ENCODE data around the gene MRPL44.
"Not testable (repeated sequence)": the region's sequence is repeated elsewhere in the genome, so short reads cannot be mapped to it uniquely, and the experiment has no call there.

MRPL44 gene

GRCh38 chr2:223936862-223937326 is 20.4 kb upstream of the MRPL44 start:
- no peak for DNase-seq

GRCh38 chr2:223937535-223937934 is 19.7 kb upstream of the MRPL44 start:
- no peak for DNase-seq

GRCh38 chr2:223939438-223939837 is 17.8 kb upstream of the MRPL44 start:
- not testable (repeated sequence) for DNase-seq

- DNase-seq = no peak
These were observed 15.5 kb upstream of the MRPL44 start for GRCh38 chr2:223941579-223942277.

GRCh38 chr2:223943135-223943534 is 14.1 kb upstream of the MRPL44 start:
- no peak for DNase-seq

GRCh38 chr2:223943561-223944008 is 13.7 kb upstream of the MRPL44 start:
- DNase-seq = no peak

GRCh38 chr2:223944166-223944702 is 13.0 kb upstream of the MRPL44 start:
- DNase-seq = peak; percentile 40

GRCh38 chr2:223944703-223945531 is 12.3 kb upstream of the MRPL44 start, which contains the start of gene WDFY1:
Gene WDFY1 (minus strand): TSS chr2:223945335. CDS start chr2:223945284, 51 bp downstream.
- DNase-seq = peak; percentile 94

- no peak for DNase-seq
These were observed 11.5 kb upstream of the MRPL44 start for GRCh38 chr2:223945755-223946154.

GRCh38 chr2:223947711-223948205 is 9.5 kb upstream of the MRPL44 start:
- no peak for DNase-seq

- DNase-seq = no peak
These were observed 7.9 kb upstream of the MRPL44 start for GRCh38 chr2:223949241-223949840.

- DNase-seq = no peak
These were observed 6.6 kb upstream of the MRPL44 start for GRCh38 chr2:223950448-223951347.

- DNase-seq = no peak
These were observed 4.8 kb upstream of the MRPL44 start for GRCh38 chr2:223952280-223952968.

- no peak for DNase-seq
These were observed 2.9 kb upstream of the MRPL44 start for GRCh38 chr2:223954401-223954800.

GRCh38 chr2:223956300-223956699 is 963 bp upstream of the MRPL44 start:
- no peak for DNase-seq

GRCh38 chr2:223959688-223960087 is 2.4 kb downstream of the MRPL44 start:
- no peak for DNase-seq

GRCh38 chr2:223967981-223968380 is 10.7 kb downstream of the MRPL44 start:
- no peak for DNase-seq

GRCh38 chr2:223969315-223969714 is 12.1 kb downstream of the MRPL44 start:
- DNase-seq = no peak

GRCh38 chr2:223969856-223970255 is 12.6 kb downstream of the MRPL44 start:
- no peak for DNase-seq

- DNase-seq = peak; percentile 32
These were observed 13.3 kb downstream of the MRPL44 start for GRCh38 chr2:223970343-223971128.

Data from right hindlimb (tissue), 1 donor.